HG02678 (cell line): ENCODE results near the gene WDR55.
"Not testable (repeated sequence)": the region's sequence is repeated elsewhere in the genome, so short reads cannot be mapped to it uniquely, and the experiment has no call there.

Experiments used
- ATAC-seq: cut with Tn5 transposase; IDR thresholded peaks from one replicate; pipeline ENCODE4 v1.9.1; 2021; ENCODE audit warnings: mild to moderate bottlenecking, moderate library complexity; ENCODE audit not compliant: unreplicated experiment

The WDR55 gene

DNA sequence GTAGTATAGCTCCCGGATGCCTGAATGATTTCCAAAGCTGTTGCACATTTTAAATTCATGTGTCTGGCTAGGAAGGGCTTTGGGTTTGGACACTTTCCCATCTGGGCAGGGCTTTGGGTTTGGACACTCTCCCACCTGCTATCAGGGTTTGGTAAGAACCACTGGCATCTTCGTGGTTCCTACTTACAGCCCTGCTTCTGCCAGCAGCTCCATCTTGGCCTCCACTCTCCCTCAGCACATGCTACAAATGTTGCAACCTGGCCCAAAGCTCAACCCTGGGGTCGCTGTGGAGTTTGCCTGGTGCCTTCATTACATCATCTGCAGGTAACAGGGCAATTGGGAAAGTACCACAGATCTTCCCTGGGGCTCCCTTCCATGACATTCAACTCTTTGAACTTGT, 22.0 kb upstream of the WDR55 start:
- ATAC-seq, result no peak

DNA sequence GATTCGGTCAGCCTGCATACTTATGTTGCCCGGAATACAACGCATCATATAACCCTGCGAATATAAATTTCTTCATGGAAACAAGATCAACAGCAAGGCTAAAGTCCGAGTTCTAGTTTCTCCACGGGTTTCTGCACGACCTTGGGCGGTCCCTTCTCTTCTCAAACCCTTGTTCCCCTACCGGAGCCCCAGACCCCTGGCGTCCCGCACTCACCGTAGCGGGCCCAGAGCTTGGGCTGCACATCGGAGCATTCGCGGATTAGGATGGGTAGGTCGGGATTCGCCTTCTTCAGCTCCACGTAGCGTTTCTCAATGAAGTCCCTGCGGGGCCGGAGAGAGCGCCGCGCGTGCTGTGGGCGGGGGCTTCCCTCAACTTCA, 17.7 kb upstream of the WDR55 start:
- peak; percentile 38 for ATAC-seq

- ATAC-seq, result no peak
Observed at GRCh38 chr5:140658870-140659269, 5.8 kb upstream of the WDR55 start.

DNA sequence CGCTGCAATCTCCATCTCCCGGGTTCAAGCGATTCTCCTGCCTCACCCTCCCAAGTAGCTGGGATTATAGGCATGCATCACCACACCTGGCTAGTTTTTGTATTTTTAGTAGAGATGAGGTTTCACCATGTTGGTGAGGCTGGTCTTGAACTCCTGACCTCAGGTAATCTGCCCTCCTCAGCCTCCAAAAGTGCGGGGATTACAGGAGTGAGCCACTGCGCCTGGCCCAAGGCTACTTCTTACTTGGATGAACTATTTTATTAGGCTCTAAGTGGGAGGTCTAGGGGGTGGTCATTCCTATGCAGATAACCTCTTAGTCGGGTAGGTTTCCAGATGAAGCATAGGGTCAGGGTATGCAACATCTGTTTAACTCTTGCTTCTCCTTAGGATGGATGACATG, 4.3 kb upstream of the WDR55 start:
- not testable (repeated sequence) for ATAC-seq

GRCh38 chr5:140664030-140664358, 710 bp upstream of the WDR55 start:
- ATAC-seq, result no peak

DNA sequence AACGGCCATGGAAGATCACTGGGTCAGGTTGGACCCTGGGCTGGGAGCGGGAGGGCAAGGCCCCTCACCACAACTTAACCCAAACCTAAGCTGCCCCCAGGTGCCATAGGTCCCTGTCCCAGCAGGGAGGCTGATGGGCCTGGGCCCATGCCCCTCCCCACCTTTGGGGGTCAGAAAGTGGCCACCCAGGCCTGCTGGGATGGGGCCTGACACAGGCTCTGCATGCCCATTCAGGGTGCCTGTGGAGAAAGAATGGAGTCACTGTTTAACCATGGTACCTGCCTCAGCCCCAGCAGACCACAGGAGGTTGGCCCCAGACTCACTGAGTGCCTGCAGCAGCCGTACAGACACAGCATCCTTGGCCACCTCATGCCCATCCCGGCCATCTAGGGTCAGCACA, 6.3 kb downstream of the WDR55 start:
- ATAC-seq, result not testable (repeated sequence)

DNA sequence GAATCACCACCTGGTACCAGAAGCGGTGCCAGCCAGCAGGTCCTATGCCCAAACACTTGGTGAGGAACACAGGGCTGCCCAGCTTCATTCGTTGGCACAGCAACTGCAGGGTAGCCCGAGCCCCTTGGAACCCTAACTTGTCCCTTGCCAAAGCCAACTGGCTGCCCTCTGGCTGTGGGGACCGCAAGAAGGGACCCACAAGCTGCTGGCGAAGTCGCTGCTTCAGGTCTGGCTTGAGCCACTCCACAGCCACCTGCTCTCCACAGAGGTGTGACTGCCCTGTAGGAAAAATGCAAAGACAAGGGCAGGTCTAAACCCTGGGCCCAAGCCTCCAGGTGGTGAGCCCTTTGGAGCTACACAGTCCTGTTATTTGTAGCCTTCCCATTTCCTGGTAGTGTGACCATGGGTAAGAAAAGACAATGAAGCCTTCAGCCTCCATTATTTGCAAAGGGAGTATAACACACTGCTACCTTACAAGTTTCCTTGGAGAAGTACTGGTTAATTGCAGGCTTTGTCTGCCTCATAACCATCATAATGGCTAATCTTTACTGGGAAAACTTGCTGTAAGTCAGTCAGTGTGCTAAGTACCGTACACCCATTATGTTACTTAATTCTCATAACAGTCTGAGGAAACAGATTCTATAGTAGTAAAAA, 6.9 kb downstream of the WDR55 start:
- no peak for ATAC-seq

GRCh38 chr5:140672455-140673186, 7.9 kb downstream of the WDR55 start:
- no peak for ATAC-seq

- no peak for ATAC-seq
Observed at GRCh38 chr5:140673187-140673976, 8.7 kb downstream of the WDR55 start, which contains the start of gene DND1. Gene DND1, minus strand, starts transcription at chr5:140673576. Its CDS starts 34 bp downstream, at chr5:140673542.

- no peak for ATAC-seq
Observed at GRCh38 chr5:140674211-140674610, 9.5 kb downstream of the WDR55 start.

- no peak for ATAC-seq
Observed at GRCh38 chr5:140674629-140675028, 9.9 kb downstream of the WDR55 start.

DNA sequence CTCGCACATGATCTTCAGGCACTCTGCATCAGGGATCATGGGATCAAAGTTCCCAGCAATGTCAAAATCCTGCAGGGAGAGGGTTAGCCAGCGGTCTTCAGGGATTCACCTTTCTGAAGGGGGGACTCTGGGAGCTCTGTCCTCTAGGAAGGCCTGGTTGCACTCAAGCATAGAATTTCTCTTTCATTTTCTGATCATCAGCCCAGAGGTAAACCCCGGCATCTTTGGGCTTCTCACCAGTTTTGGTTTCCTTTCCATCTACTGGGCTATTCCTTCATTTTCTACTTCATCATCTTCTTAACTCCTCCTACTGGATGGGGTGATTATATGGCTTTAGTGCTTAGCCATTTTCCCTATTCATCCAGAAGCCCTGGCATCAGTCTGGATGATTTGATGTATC, 13.2 kb downstream of the WDR55 start:
- no peak for ATAC-seq

GRCh38 chr5:140678993-140679392, 14.3 kb downstream of the WDR55 start:
- no peak for ATAC-seq

GRCh38 chr5:140690376-140690932, 25.8 kb downstream of the WDR55 start:
- ATAC-seq, result peak; percentile 0

DNA sequence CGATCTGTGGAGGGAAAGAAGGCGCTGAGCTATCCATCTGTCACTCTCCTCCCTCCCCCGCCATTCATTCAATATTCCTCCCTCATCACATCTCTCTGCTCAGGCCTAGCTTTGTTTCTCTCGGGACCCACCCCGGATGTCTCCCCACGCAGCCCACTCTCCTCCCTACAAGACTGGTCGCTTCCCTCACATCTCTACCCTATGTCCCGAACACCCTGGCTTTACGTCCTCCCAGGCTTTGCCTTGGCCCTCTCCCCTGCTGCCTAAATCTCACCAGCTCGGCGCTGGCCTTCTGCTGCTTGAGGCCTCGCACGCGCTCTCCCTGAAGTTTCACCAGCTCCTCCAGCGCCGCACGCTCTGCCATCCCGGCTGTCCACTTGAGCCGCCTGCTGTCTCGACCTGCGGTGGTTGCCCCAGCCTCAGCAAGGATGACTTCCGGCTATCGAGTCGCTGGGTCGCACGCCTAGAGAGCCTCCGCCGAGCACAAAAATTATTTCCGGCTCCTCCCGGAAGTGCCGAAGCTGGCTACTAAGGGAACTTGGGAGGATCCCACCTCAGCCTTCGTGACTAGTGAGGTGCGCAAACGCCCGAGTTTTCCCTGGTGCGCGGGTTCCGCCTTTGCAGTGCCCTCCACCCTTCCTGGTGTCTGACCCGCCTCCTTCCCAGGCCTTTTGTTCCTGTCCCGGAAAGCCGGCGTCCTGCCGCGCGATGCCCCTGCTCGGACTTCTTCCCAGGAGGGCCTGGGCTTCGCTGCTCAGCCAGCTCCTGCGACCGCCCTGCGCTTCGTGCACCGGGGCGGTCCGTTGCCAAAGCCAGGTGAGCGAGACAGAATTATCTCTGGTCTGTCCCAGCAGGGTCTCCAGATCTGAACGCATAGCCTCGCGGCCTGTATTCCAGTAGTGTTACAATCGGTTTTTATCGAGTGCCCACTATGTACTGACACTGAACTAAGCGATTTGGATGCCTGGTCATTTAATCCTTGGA, 26.5 kb downstream of the WDR55 start, which contains the start of the genes HARS1 and HARS2:
Gene HARS1 (minus strand): TSS at position 430 of the 984 bp plus-strand sequence. CDS start 66 bp downstream, at position 364.
Gene HARS2 (plus strand): TSS at position 515 of the 984 bp plus-strand sequence. CDS start 194 bp downstream, at position 709.
- peak; percentile 97 for ATAC-seq

- ATAC-seq, result no peak
Observed at GRCh38 chr5:140694276-140694675, 29.6 kb downstream of the WDR55 start.

DNA sequence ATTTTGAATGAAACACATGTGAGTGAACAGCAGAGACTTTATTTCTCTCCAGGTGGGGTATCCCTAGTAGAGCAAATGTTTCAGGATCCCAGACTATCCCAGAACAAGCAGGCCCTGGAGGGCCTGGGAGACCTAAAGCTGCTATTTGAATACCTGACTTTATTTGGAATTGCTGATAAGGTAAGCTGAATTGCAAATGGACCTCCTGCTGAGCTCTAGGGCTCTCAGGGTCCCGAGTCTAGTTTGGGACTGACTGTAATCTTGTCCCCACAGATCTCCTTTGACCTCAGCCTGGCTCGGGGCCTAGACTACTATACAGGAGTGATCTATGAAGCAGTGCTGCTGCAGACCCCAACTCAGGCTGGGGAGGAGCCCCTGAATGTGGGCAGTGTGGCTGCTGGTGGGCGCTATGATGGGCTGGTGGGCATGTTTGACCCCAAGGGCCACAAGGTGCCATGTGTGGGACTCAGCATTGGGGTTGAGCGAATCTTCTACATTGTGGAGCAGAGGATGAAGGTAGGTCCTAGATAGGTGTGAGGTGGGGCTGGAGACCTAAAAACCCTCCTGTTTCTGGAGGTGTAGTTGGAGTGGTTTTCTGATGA, 32.3 kb downstream of the WDR55 start:
- no peak for ATAC-seq

DNA sequence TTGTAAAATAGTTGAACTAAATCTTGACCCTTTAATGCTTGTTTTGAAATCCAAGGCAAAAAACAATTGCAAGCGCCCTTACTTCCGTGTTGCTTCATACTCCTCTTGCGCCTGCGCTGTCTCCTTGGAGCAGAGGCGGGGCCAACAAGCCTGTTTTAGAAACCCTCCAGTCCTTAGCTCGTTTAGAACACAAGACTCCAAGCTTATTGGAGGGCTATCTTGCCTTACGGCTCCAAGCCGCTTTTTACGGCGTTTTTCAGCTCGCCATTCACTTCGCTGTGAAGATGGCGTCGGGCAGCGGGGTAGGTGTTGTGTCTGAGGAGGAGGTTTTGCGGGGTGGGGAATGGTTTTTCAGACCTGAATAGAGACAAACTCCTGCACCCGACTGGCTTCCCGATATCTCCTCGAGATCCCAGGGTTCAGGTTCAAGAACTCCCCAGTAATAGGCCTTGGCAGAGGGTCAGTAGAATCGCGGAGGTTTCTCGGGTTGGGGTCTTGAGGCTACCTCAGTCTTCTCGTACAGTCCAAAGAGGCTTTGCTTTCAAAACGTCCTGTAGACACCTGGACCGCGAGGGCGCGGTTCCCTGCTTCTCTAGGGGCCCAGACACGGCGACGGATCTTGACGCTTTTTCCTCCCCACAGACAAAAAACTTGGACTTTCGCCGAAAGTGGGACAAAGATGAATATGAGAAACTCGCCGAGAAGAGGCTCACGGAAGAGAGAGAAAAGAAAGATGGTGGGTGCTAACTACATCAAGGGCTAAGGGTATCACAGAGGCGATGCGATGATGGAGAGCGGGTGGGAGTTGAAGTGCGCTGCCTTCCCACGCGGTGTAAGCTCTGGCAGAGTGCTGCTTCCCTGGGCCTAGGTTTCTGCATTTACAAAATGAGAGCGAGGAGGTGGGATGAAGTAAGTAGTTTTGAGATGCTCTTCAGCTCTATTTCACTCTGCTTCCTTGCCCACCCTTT, 35.8 kb downstream of the WDR55 start, which contains the start of gene ZMAT2:
Gene ZMAT2 (plus strand): TSS at position 271 of the 968 bp plus-strand sequence. CDS start 14 bp downstream, at position 285.
- ATAC-seq, result peak; percentile 98
